Osteoblast (primary cell): ENCODE results near the gene RGS19. TPM values are rescaled to one million over a fixed set of nuclear protein-coding genes. Genes with fewer than 3 reads are reported as not detected.

Source experiments
- DNase-seq: peaks from one replicate; pipeline ENCODE4 v3.0.0; 2011; ENCODE audit warnings: low spot score, mixed read lengths; ENCODE audit not compliant: insufficient read length; ENCODE audit errors: missing footprints
- H2AFZ ChIP-seq: 2 replicates; pipeline ENCODE4 v1.6.0; 2011; ENCODE audit warnings: mild to moderate bottlenecking, low read length
- H3K27ac ChIP-seq: 2 replicates; pipeline ENCODE4 v1.5.1; 2011; ENCODE audit warnings: mild to moderate bottlenecking, low read depth, low read length, moderate library complexity
- H3K27me3 ChIP-seq: 2 replicates; pipeline ENCODE4 v1.6.0; 2012; ENCODE audit warnings: mild to moderate bottlenecking, control low read depth, inconsistent platforms, low read length, moderate library complexity; ENCODE audit not compliant: insufficient read depth
- H3K36me3 ChIP-seq: 2 replicates; pipeline ENCODE4 v1.5.1; 2011; ENCODE audit warnings: mild to moderate bottlenecking, low read length, control low read depth, moderate library complexity; ENCODE audit not compliant: insufficient read depth
- H3K4me1 ChIP-seq: 2 replicates; pipeline ENCODE4 v1.5.1; 2011; ENCODE audit warnings: mild to moderate bottlenecking, low read length, control low read depth, moderate library complexity; ENCODE audit not compliant: insufficient read depth
- H3K4me2 ChIP-seq: 2 replicates; pipeline ENCODE4 v1.6.0; 2011; ENCODE audit warnings: mild to moderate bottlenecking, low read length; ENCODE audit not compliant: insufficient read depth
- H3K4me3 ChIP-seq: fragments of 200-600 bp; sonication (generic); 3 replicates; pipeline ENCODE4 v1.5.1; 2012; ENCODE audit warnings: mild to moderate bottlenecking, low read length, inconsistent platforms; ENCODE audit not compliant: insufficient read depth
- H3K79me2 ChIP-seq: 2 replicates; pipeline ENCODE4 v1.6.0; 2012; ENCODE audit warnings: mild to moderate bottlenecking, low read length, control low read depth, inconsistent platforms; ENCODE audit not compliant: insufficient read depth
- H3K9me3 ChIP-seq: 2 replicates; pipeline ENCODE4 v1.5.1; 2011; ENCODE audit warnings: low read depth, low read length, control low read depth
- H4K20me1 ChIP-seq: 2 replicates; pipeline ENCODE4 v1.6.0; 2012; ENCODE audit warnings: mild to moderate bottlenecking, low read length, control low read depth; ENCODE audit not compliant: insufficient read depth
- total RNA-seq: library from RNA; depleted of rRNA; stranded (reverse); fragments of >200 nt; gene quantifications from 2 replicates; pipeline ENCODE4 v1.2.3, GENCODE V29; 2012
- TF ChIP-seq, protein P1 (sequence below): IDR thresholded peaks from 2 replicates; pipeline ENCODE4 v1.5.1; 2011; ENCODE audit warnings: mild to moderate bottlenecking, low read depth, low read length, moderate library complexity; ENCODE audit errors: extremely low read depth

The RGS19 gene
- total RNA-seq, 1 donor: 6.9 TPM

DNA sequence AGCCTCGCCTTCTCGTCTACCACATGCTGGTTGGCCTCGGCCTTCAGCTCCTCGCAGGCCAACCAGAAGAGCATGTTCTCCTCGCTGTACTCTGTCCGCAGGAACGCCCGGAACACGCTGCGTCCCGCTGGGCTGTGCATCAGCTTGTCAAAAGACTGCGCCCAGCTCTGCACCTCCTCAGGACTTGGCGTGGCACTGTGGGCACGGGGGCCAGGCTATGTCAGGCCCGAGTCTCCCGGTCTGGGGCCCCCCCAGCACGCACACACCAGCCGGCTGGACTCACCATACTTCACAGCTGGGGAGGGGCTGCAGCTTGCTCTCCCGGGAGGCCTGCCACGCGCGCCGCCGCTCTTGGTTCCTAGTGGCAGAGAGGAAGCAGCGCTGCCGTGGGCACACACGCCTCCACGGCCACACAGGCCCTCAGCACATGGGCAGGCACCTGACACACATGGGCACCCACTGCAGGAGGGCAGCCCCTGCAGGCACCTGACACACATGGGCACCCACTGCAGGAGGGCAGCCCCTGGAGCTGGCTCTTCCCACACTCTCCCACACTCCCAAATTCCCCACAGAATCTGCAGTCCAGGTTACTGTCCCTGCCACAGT lies 5.0 kb downstream of the RGS19 start:
- Histone ChIP-seq H3K79me2 (no peaks in the 10 kb centered on the region), H3K4me3 (no peak overlapping the region), H3K27ac (no peak overlapping the region), H2AFZ (no peak overlapping the region), H4K20me1 (peaks cover 17% of the 10 kb centered on the region), H3K36me3 (no peaks in the 10 kb centered on the region), H3K9me3 (no peaks in the 10 kb centered on the region), H3K4me2 (no peak overlapping the region), H3K4me1 (peaks cover 12% of the 10 kb centered on the region), H3K27me3 (no peaks in the 10 kb centered on the region)
- TF ChIP-seq, protein P1, sequence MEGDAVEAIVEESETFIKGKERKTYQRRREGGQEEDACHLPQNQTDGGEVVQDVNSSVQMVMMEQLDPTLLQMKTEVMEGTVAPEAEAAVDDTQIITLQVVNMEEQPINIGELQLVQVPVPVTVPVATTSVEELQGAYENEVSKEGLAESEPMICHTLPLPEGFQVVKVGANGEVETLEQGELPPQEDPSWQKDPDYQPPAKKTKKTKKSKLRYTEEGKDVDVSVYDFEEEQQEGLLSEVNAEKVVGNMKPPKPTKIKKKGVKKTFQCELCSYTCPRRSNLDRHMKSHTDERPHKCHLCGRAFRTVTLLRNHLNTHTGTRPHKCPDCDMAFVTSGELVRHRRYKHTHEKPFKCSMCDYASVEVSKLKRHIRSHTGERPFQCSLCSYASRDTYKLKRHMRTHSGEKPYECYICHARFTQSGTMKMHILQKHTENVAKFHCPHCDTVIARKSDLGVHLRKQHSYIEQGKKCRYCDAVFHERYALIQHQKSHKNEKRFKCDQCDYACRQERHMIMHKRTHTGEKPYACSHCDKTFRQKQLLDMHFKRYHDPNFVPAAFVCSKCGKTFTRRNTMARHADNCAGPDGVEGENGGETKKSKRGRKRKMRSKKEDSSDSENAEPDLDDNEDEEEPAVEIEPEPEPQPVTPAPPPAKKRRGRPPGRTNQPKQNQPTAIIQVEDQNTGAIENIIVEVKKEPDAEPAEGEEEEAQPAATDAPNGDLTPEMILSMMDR: no peak
- DNase-seq: no peak

DNA sequence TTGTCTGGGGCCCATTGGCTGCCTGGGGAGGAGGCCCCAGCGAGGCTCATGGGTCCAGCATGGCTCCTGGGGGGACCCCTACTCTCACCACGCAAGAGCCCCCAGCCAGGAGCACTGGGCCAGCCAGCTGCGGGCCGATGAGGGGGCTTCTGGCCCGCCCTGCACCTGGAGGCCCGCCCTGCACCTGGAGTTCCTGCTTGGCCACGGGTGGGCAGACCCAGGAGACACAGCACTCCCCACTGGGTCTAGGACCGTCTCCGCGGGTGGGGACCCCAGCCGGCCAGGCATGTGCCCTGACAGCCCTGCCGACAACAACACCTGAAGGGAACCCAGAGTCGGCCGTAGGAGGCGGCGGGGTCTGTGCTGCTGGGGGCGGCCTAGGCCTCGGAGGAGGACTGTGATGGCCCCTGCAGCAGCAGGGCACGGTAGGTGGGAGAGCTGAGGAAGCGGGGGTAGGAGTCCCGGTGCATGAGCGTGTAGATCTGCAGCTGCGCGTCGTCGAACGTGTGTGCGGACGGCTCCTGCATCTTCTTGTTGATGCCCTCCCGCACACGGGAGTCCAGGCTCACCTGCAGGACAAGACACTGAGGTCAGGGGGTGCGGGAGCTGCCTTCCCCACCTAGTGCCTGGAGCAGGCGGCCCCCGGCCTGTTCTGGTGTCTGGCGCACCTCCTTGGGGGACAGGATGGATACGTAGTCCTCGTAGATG lies 5.7 kb downstream of the RGS19 start:
- H3K4me3 ChIP-seq: no peak overlapping the region
- no peak overlapping the region for H3K4me2 ChIP-seq
- H3K79me2 ChIP-seq: no peaks in the 10 kb centered on the region
- H3K4me1 ChIP-seq: peaks cover 6% of the 10 kb centered on the region
- DNase-seq: no peak
- H4K20me1 ChIP-seq: peaks cover 15% of the 10 kb centered on the region
- TF ChIP-seq, protein P1: no peak
- H3K36me3 ChIP-seq: no peaks in the 10 kb centered on the region
- H3K27me3 ChIP-seq: no peaks in the 10 kb centered on the region
- H2AFZ ChIP-seq: no peak overlapping the region
- H3K9me3 ChIP-seq: no peaks in the 10 kb centered on the region
- H3K27ac ChIP-seq: no peak overlapping the region

DNA sequence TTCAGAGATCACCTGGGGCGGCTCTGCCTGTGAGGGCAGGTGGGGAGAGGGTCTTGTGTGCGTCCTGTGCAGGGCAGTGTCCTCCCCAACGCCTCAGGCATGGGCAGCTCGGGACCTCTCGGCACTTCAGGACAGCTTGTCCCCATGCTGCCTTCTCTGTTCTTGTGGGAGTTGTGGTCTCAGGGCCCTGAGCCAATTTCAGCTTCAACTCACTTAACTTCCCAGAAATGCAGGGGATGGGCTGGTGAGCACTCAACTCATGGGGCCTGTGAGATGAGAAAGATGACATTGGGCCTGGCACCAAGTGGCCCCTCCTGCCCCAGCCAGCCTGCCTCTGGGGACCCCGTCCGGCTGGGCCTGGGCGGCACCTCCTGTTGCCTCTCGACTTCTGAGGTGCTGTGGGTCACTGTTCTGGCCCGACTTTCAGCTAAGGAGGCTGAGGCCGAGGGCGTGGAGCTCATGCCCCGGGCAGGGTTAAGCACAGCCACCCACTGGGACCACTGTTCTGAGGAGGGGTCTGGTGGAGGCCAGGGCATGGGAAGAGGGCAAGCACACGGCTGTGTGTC lies 6.7 kb downstream of the RGS19 start:
- TF ChIP-seq, protein P1: no peak
- Histone ChIP-seq H3K36me3 (no peaks in the 10 kb centered on the region), H3K27me3 (no peaks in the 10 kb centered on the region)

More for the DNA sequence above, 6.7 kb downstream of the RGS19 start:
- no peak overlapping the region for H3K27ac ChIP-seq
- H2AFZ ChIP-seq: no peak overlapping the region
- no peaks in the 10 kb centered on the region for H3K4me1 ChIP-seq
- no peak for DNase-seq
- peaks cover 9% of the 10 kb centered on the region for H4K20me1 ChIP-seq
- H3K4me3 ChIP-seq: no peak overlapping the region
- H3K4me2 ChIP-seq: no peak overlapping the region
- H3K9me3 ChIP-seq: no peaks in the 10 kb centered on the region
- H3K79me2 ChIP-seq: no peaks in the 10 kb centered on the region
